H9 (cell line): ENCODE results near the gene FAM3D. TPM values are rescaled to one million over a fixed set of nuclear protein-coding genes. Genes with fewer than 3 reads are reported as not detected.

ENCODE experiments used
- DNase-seq: peaks from one replicate; pipeline ENCODE4 v3.0.0-alpha.2; 2017
- H2AFZ ChIP-seq: one replicate; pipeline ENCODE4 v1.6.1; 2013; ENCODE audit warnings: mild to moderate bottlenecking, low read length, control low read depth, moderate library complexity
- H2AK5ac ChIP-seq: 2 replicates; pipeline ENCODE4 v1.6.1; 2013; ENCODE audit warnings: low read length, control low read depth, mixed read lengths; ENCODE audit not compliant: insufficient read length
- H2BK120ac ChIP-seq: one replicate; pipeline ENCODE4 v1.6.1; 2013; ENCODE audit warnings: low read depth, mild to moderate bottlenecking, low read length, control low read depth, inconsistent platforms; ENCODE audit not compliant: poor library complexity, severe bottlenecking
- H2BK12ac ChIP-seq: 2 replicates; pipeline ENCODE4 v1.6.1; 2013; ENCODE audit warnings: low read length, control low read depth, mixed read lengths, low read depth; ENCODE audit not compliant: insufficient read length
- H2BK15ac ChIP-seq: 2 replicates; pipeline ENCODE4 v1.6.1; 2013; ENCODE audit warnings: low read depth, low read length, control low read depth
- H2BK20ac ChIP-seq: one replicate; pipeline ENCODE4 v1.6.1; 2013; ENCODE audit warnings: low read depth, mild to moderate bottlenecking, low read length, control low read depth, inconsistent platforms; ENCODE audit not compliant: poor library complexity, severe bottlenecking
- H2BK5ac ChIP-seq: 2 replicates; pipeline ENCODE4 v1.6.1; 2013; ENCODE audit warnings: low read length, control low read depth, mixed read lengths; ENCODE audit not compliant: insufficient read length
- H3K14ac ChIP-seq: 2 replicates; pipeline ENCODE4 v1.6.1; 2013; ENCODE audit warnings: low read length, control low read depth; ENCODE audit not compliant: insufficient read depth
- H3K18ac ChIP-seq: 2 replicates; pipeline ENCODE4 v1.6.1; 2013; ENCODE audit warnings: low read depth, mild to moderate bottlenecking, mixed read lengths, low read length, control low read depth; ENCODE audit not compliant: insufficient read length
- H3K23ac ChIP-seq: 2 replicates; pipeline ENCODE4 v1.6.1; 2013; ENCODE audit warnings: low read length, control low read depth, mixed read lengths, low read depth; ENCODE audit not compliant: insufficient read length
- H3K23me2 ChIP-seq: 2 replicates; pipeline ENCODE4 v1.6.1; 2013; ENCODE audit warnings: low read depth, mild to moderate bottlenecking, mixed read lengths, low read length, control low read depth; ENCODE audit not compliant: insufficient read length, poor library complexity, severe bottlenecking
- H3K27ac ChIP-seq: 2 replicates; pipeline ENCODE4 v1.5.1; 2013; ENCODE audit warnings: low read length, control low read depth, mixed read lengths, low read depth; ENCODE audit not compliant: insufficient read length
- H3K27me3 ChIP-seq: 2 replicates; pipeline ENCODE4 v1.6.1; 2013; ENCODE audit warnings: low read length, control low read depth, inconsistent platforms; ENCODE audit not compliant: insufficient read depth
- H3K4ac ChIP-seq: 2 replicates; pipeline ENCODE4 v1.6.1; 2013; ENCODE audit warnings: low read depth, mild to moderate bottlenecking, control low read depth, inconsistent platforms, low read length, moderate library complexity
- H3K4me1 ChIP-seq: 2 replicates; pipeline ENCODE4 v1.6.1; 2013; ENCODE audit warnings: low read length, control low read depth, inconsistent platforms; ENCODE audit not compliant: insufficient read depth
- H3K4me2 ChIP-seq: 2 replicates; pipeline ENCODE4 v1.6.1; 2013; ENCODE audit warnings: low read length, control low read depth, mixed read lengths; ENCODE audit not compliant: insufficient read length, insufficient read depth
- H3K56ac ChIP-seq: 2 replicates; pipeline ENCODE4 v1.6.1; 2013; ENCODE audit warnings: low read depth, mild to moderate bottlenecking, mixed read lengths, low read length, control low read depth; ENCODE audit not compliant: insufficient read length
- H3K79me1 ChIP-seq: 2 replicates; pipeline ENCODE4 v1.6.1; 2013; ENCODE audit warnings: low read depth, mild to moderate bottlenecking, moderate library complexity, low read length, control low read depth, inconsistent platforms; ENCODE audit not compliant: insufficient read depth, poor library complexity, severe bottlenecking
- H3K79me2 ChIP-seq: 2 replicates; pipeline ENCODE4 v1.6.1; 2013; ENCODE audit warnings: low read length, control low read depth, inconsistent platforms; ENCODE audit not compliant: insufficient read depth
- H3K9ac ChIP-seq: 2 replicates; pipeline ENCODE4 v1.6.1; 2013; ENCODE audit warnings: low read length, control low read depth, mixed read lengths; ENCODE audit not compliant: insufficient read length; ENCODE audit errors: extremely low read depth
- H3K9me3 ChIP-seq: one replicate; pipeline ENCODE4 v1.6.1; 2013; ENCODE audit warnings: low read depth, low read length, inconsistent platforms; ENCODE audit not compliant: control insufficient read depth
- H3T11ph ChIP-seq: one replicate; pipeline ENCODE4 v1.6.1; 2013; ENCODE audit warnings: mild to moderate bottlenecking, low read length, control low read depth, inconsistent platforms
- H4K20me1 ChIP-seq: one replicate; pipeline ENCODE4 v1.6.1; 2013; ENCODE audit not compliant: control insufficient read depth, insufficient read length, insufficient read depth
- H4K5ac ChIP-seq: 2 replicates; pipeline ENCODE4 v1.6.1; 2013; ENCODE audit warnings: low read depth, mild to moderate bottlenecking, mixed read lengths, low read length, control low read depth; ENCODE audit not compliant: insufficient read length
- H4K8ac ChIP-seq: replicated peaks from 2 replicates; pipeline ENCODE4 v1.6.1; 2013; ENCODE audit warnings: low read length, control low read depth, mixed read lengths, low read depth; ENCODE audit not compliant: insufficient read length
- H4K91ac ChIP-seq: 2 replicates; pipeline ENCODE4 v1.6.1; 2013; ENCODE audit warnings: low read depth, mild to moderate bottlenecking, moderate library complexity, mixed read lengths, low read length, control low read depth; ENCODE audit not compliant: insufficient read length
- H3K27ac Mint-ChIP-seq, 3 experiments: 2 replicates in 2 of 3; 3 replicates in 1 of 3; pipeline ENCODE4 v1.8.0; 2020 to 2021; ENCODE audit warnings: mixed read lengths in 3 of 3, mild to moderate bottlenecking in 1 of 3, moderate library complexity in 1 of 3
- H3K27me3 Mint-ChIP-seq: 2 replicates; pipeline ENCODE4 v1.8.0; 2021; ENCODE audit warnings: low read depth, mild to moderate bottlenecking, moderate library complexity, mixed read lengths
- H3K36me3 Mint-ChIP-seq, 3 experiments: 2 replicates in 2 of 3; 3 replicates in 1 of 3; pipeline ENCODE4 v1.8.0; 2020 to 2021; ENCODE audit warnings: low read depth in 3 of 3, mixed read lengths in 3 of 3; ENCODE audit not compliant: insufficient read depth in 1 of 3
- H3K4me1 Mint-ChIP-seq, 2 experiments: 2 replicates each; pipeline ENCODE4 v1.8.0; 2020; ENCODE audit warnings: mixed read lengths in 2 of 2
- H3K4me3 Mint-ChIP-seq, 2 experiments: 2 replicates in 1 of 2; 3 replicates in 1 of 2; pipeline ENCODE4 v1.8.0; 2020 to 2021; ENCODE audit warnings: mild to moderate bottlenecking in 2 of 2, mixed read lengths in 2 of 2, moderate library complexity in 1 of 2
- H3K9me3 Mint-ChIP-seq, 2 experiments: 2 replicates in 1 of 2; 3 replicates in 1 of 2; pipeline ENCODE4 v1.8.0; 2020; ENCODE audit warnings: mild to moderate bottlenecking in 2 of 2, mixed read lengths in 2 of 2, moderate library complexity in 1 of 2
- WGBS: extraction: QIAGEN DNeasy Blood & Tissue Kit; methylation state at CpG from one replicate; pipeline ENCODE4 v1.1.7; 2013; ENCODE audit warnings: missing lambda C conversion rate, low lambda C conversion rate, mixed read lengths; ENCODE audit not compliant: insufficient read length; ENCODE audit errors: extremely low coverage; 5-methylcytosine and 5-hydroxymethylcytosine counted together
- total RNA-seq: library from RNA; stranded (reverse); gene quantifications from 2 replicates; pipeline ENCODE4 v1.2.1, GENCODE V29; 2021
- TF ChIP-seq, protein P1 (sequence below): fragments of 200-600 bp; sonication (generic); conservative IDR thresholded peaks from 3 replicates; pipeline ENCODE4 v1.8.0; 2021; ENCODE audit warnings: antibody characterized with exemption, mild to moderate bottlenecking

The FAM3D gene
- total RNA-seq, 1 experiment from 2014 or later: not detected

DNA sequence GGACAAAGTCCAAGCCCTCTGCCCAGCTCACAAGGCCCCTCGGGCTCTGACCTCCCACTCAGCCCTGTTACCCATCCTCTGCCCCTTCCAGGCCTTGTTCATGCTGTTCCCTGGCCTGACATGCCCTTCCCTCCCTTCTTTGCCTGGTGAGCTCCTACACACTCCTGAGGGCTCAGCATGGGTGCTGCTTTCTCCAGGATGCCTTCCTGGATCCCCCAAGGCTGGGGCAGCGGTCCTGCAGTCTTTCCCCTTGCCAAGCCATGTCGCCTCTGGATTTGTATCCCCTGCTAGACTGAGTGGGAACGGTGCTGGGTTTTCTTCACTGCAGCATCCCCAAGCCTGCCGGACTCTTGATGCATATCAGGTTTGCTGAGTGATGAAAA lies 35.9 kb downstream of the FAM3D start:
- Mint-ChIP-seq H3K4me3 (no peak overlapping the region), H3K36me3 (no peaks in the 10 kb centered on the region), H3K27ac (no peak overlapping the region), H3K9me3 (no peaks in the 10 kb centered on the region; a peak in 1 of 5 replicates), H3K4me1 (0 out of 4 replicates have a peak, but pooled peaks cover 0 to under 1% of the 10 kb centered on the region in 2 experiments), H3K27me3 (peaks cover 59% of the 10 kb centered on the region)
- Histone ChIP-seq H3K14ac (no peak overlapping the region), H4K91ac (no peak overlapping the region), H3K18ac (no peak overlapping the region), H4K5ac (no peak overlapping the region), H3K23me2 (no peaks in the 10 kb centered on the region), H3K4ac (no peak overlapping the region), H4K20me1 (no peaks in the 10 kb centered on the region), H2BK20ac (no peak overlapping the region), H3K4me1 (no peaks in the 10 kb centered on the region), H3K56ac (no peak overlapping the region), H3K27ac (no peak overlapping the region), H3K4me2 (no peak overlapping the region), H2BK120ac (no peak overlapping the region), H2BK15ac (no peak overlapping the region), H4K8ac (no peak overlapping the region), H2BK5ac (no peak overlapping the region), H2AFZ (no peak overlapping the region), H3T11ph (no peak overlapping the region), H2BK12ac (no peak overlapping the region), H3K9ac (no peak overlapping the region), H2AK5ac (no peak overlapping the region), H3K27me3 (no peaks in the 10 kb centered on the region; the same call in 1 of the 2 replicates), H3K79me1 (no peaks in the 10 kb centered on the region), H3K23ac (no peak overlapping the region), H3K9me3 (no peaks in the 10 kb centered on the region), H3K79me2 (no peaks in the 10 kb centered on the region)
- DNase-seq: no peak
- TF ChIP-seq, protein P1, sequence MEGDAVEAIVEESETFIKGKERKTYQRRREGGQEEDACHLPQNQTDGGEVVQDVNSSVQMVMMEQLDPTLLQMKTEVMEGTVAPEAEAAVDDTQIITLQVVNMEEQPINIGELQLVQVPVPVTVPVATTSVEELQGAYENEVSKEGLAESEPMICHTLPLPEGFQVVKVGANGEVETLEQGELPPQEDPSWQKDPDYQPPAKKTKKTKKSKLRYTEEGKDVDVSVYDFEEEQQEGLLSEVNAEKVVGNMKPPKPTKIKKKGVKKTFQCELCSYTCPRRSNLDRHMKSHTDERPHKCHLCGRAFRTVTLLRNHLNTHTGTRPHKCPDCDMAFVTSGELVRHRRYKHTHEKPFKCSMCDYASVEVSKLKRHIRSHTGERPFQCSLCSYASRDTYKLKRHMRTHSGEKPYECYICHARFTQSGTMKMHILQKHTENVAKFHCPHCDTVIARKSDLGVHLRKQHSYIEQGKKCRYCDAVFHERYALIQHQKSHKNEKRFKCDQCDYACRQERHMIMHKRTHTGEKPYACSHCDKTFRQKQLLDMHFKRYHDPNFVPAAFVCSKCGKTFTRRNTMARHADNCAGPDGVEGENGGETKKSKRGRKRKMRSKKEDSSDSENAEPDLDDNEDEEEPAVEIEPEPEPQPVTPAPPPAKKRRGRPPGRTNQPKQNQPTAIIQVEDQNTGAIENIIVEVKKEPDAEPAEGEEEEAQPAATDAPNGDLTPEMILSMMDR: no peak
- no CpG with 5 or more reads among the region's 5 CpGs for WGBS
